ENCODE data around the gene AKR1D1.
"Not testable (repeated sequence)": the region's sequence is repeated elsewhere in the genome, so short reads cannot be mapped to it uniquely, and the experiment has no call there.

AKR1D1 gene

GRCh38 chr7:138076196-138076595 is at the start of gene AKR1D1:
AKR1D1 (plus strand) TSS chr7:138076459; CDS start chr7:138076519, 60 bp downstream.
- Histone ChIP-seq H3K36me3 (ENCODE audit: control insufficient read depth in 2 of 2, insufficient read depth in 2 of 2, low read length in 2 of 2) (no peaks in the 10 kb centered on the region), H3K27ac (ENCODE audit: low read depth in 2 of 2, low read length in 2 of 2) (no peak within 1 kb of the TSS), H3K4me3 (ENCODE audit: low read length in 2 of 2) (no peak within 1 kb of the TSS), H3K9ac (ENCODE audit: low read depth in 1 of 2, low read length in 2 of 2) (no peak within 1 kb of the TSS), H3K4me1 (ENCODE audit: control insufficient read depth in 2 of 2, insufficient read depth in 2 of 2, low read length in 2 of 2) (no peaks in the 10 kb centered on the region), H3K27me3 (ENCODE audit: control insufficient read depth in 2 of 2, insufficient read depth in 2 of 2, low read length in 2 of 2) (no peaks in the 10 kb centered on the region), H3K9me3 (ENCODE audit: control insufficient read depth in 2 of 2, low read length in 2 of 2) (no peaks in the 10 kb centered on the region)

- Histone ChIP-seq H3K27me3 (ENCODE audit: control insufficient read depth in 2 of 2, insufficient read depth in 2 of 2, low read length in 2 of 2) (no peaks in the 10 kb centered on the region), H3K9ac (ENCODE audit: low read depth in 1 of 2, low read length in 2 of 2) (no peak overlapping the region), H3K27ac (ENCODE audit: low read depth in 2 of 2, low read length in 2 of 2) (no peak overlapping the region), H3K36me3 (ENCODE audit: control insufficient read depth in 2 of 2, insufficient read depth in 2 of 2, low read length in 2 of 2) (no peaks in the 10 kb centered on the region), H3K9me3 (ENCODE audit: control insufficient read depth in 2 of 2, low read length in 2 of 2) (no peaks in the 10 kb centered on the region), H3K4me1 (ENCODE audit: control insufficient read depth in 2 of 2, insufficient read depth in 2 of 2, low read length in 2 of 2) (no peaks in the 10 kb centered on the region), H3K4me3 (ENCODE audit: low read length in 2 of 2) (no peak overlapping the region)
Measured at GRCh38 chr7:138027100-138027499, 49.2 kb upstream of the AKR1D1 start.

- Histone ChIP-seq H3K36me3 (ENCODE audit: control insufficient read depth in 2 of 2, insufficient read depth in 2 of 2, low read length in 2 of 2) (no peaks in the 10 kb centered on the region), H3K4me3 (ENCODE audit: low read length in 2 of 2) (no peak overlapping the region), H3K27me3 (ENCODE audit: control insufficient read depth in 2 of 2, insufficient read depth in 2 of 2, low read length in 2 of 2) (no peaks in the 10 kb centered on the region), H3K27ac (ENCODE audit: low read depth in 2 of 2, low read length in 2 of 2) (no peak overlapping the region), H3K4me1 (ENCODE audit: control insufficient read depth in 2 of 2, insufficient read depth in 2 of 2, low read length in 2 of 2) (no peaks in the 10 kb centered on the region), H3K9ac (ENCODE audit: low read depth in 1 of 2, low read length in 2 of 2) (no peak overlapping the region), H3K9me3 (ENCODE audit: control insufficient read depth in 2 of 2, low read length in 2 of 2) (no peaks in the 10 kb centered on the region)
Measured at GRCh38 chr7:138029126-138029525, 47.1 kb upstream of the AKR1D1 start.

GRCh38 chr7:138029941-138030340 is 46.3 kb upstream of the AKR1D1 start:
- H3K36me3 ChIP-seq (ENCODE audit: control insufficient read depth in 2 of 2, insufficient read depth in 2 of 2, low read length in 2 of 2) = no peaks in the 10 kb centered on the region
- H3K27me3 ChIP-seq (ENCODE audit: control insufficient read depth in 2 of 2, insufficient read depth in 2 of 2, low read length in 2 of 2) = no peaks in the 10 kb centered on the region
- no peaks in the 10 kb centered on the region for H3K9me3 ChIP-seq (ENCODE audit: control insufficient read depth in 2 of 2, low read length in 2 of 2)
- no peak overlapping the region for H3K9ac ChIP-seq (ENCODE audit: low read depth in 1 of 2, low read length in 2 of 2)
- no peak overlapping the region for H3K27ac ChIP-seq (ENCODE audit: low read depth in 2 of 2, low read length in 2 of 2)
- H3K4me1 ChIP-seq (ENCODE audit: control insufficient read depth in 2 of 2, insufficient read depth in 2 of 2, low read length in 2 of 2) = no peaks in the 10 kb centered on the region
- no peak overlapping the region for H3K4me3 ChIP-seq (ENCODE audit: low read length in 2 of 2)

GRCh38 chr7:138030679-138031351 is 45.4 kb upstream of the AKR1D1 start:
- Histone ChIP-seq H3K27ac (ENCODE audit: low read depth in 2 of 2, low read length in 2 of 2) (no peak overlapping the region), H3K9me3 (ENCODE audit: control insufficient read depth in 2 of 2, low read length in 2 of 2) (no peaks in the 10 kb centered on the region), H3K36me3 (ENCODE audit: control insufficient read depth in 2 of 2, insufficient read depth in 2 of 2, low read length in 2 of 2) (no peaks in the 10 kb centered on the region), H3K4me3 (ENCODE audit: low read length in 2 of 2) (no peak overlapping the region), H3K27me3 (ENCODE audit: control insufficient read depth in 2 of 2, insufficient read depth in 2 of 2, low read length in 2 of 2) (no peaks in the 10 kb centered on the region), H3K4me1 (ENCODE audit: control insufficient read depth in 2 of 2, insufficient read depth in 2 of 2, low read length in 2 of 2) (no peaks in the 10 kb centered on the region), H3K9ac (ENCODE audit: low read depth in 1 of 2, low read length in 2 of 2) (no peak overlapping the region)

- Histone ChIP-seq H3K27ac (ENCODE audit: low read depth in 2 of 2, low read length in 2 of 2) (no peak overlapping the region), H3K9ac (ENCODE audit: low read depth in 1 of 2, low read length in 2 of 2) (no peak overlapping the region), H3K4me1 (ENCODE audit: control insufficient read depth in 2 of 2, insufficient read depth in 2 of 2, low read length in 2 of 2) (no peaks in the 10 kb centered on the region), H3K9me3 (ENCODE audit: control insufficient read depth in 2 of 2, low read length in 2 of 2) (peaks cover 0 to 2% of the 10 kb centered on the region in 2 donors), H3K4me3 (ENCODE audit: low read length in 2 of 2) (no peak overlapping the region), H3K27me3 (ENCODE audit: control insufficient read depth in 2 of 2, insufficient read depth in 2 of 2, low read length in 2 of 2) (no peaks in the 10 kb centered on the region), H3K36me3 (ENCODE audit: control insufficient read depth in 2 of 2, insufficient read depth in 2 of 2, low read length in 2 of 2) (no peaks in the 10 kb centered on the region)
Measured at GRCh38 chr7:138032186-138032585, 44.1 kb upstream of the AKR1D1 start.

- Histone ChIP-seq H3K9me3 (ENCODE audit: control insufficient read depth in 2 of 2, low read length in 2 of 2) (peaks cover 0 to 2% of the 10 kb centered on the region in 2 donors), H3K4me1 (ENCODE audit: control insufficient read depth in 2 of 2, insufficient read depth in 2 of 2, low read length in 2 of 2) (no peaks in the 10 kb centered on the region), H3K4me3 (ENCODE audit: low read length in 2 of 2) (no peak overlapping the region), H3K9ac (ENCODE audit: low read depth in 1 of 2, low read length in 2 of 2) (no peak overlapping the region), H3K36me3 (ENCODE audit: control insufficient read depth in 2 of 2, insufficient read depth in 2 of 2, low read length in 2 of 2) (no peaks in the 10 kb centered on the region), H3K27me3 (ENCODE audit: control insufficient read depth in 2 of 2, insufficient read depth in 2 of 2, low read length in 2 of 2) (no peaks in the 10 kb centered on the region), H3K27ac (ENCODE audit: low read depth in 2 of 2, low read length in 2 of 2) (no peak overlapping the region)
Measured at GRCh38 chr7:138032770-138033169, 43.5 kb upstream of the AKR1D1 start.

GRCh38 chr7:138033241-138033640 is 43.0 kb upstream of the AKR1D1 start:
- no peak overlapping the region for H3K4me3 ChIP-seq (ENCODE audit: low read length in 2 of 2)
- H3K9ac ChIP-seq (ENCODE audit: low read depth in 1 of 2, low read length in 2 of 2) = no peak overlapping the region
- H3K4me1 ChIP-seq (ENCODE audit: control insufficient read depth in 2 of 2, insufficient read depth in 2 of 2, low read length in 2 of 2) = no peaks in the 10 kb centered on the region
- peaks cover 0 to 2% of the 10 kb centered on the region in 2 donors for H3K9me3 ChIP-seq (ENCODE audit: control insufficient read depth in 2 of 2, low read length in 2 of 2)
- no peak overlapping the region for H3K27ac ChIP-seq (ENCODE audit: low read depth in 2 of 2, low read length in 2 of 2)
- H3K27me3 ChIP-seq (ENCODE audit: control insufficient read depth in 2 of 2, insufficient read depth in 2 of 2, low read length in 2 of 2) = no peaks in the 10 kb centered on the region
- no peaks in the 10 kb centered on the region for H3K36me3 ChIP-seq (ENCODE audit: control insufficient read depth in 2 of 2, insufficient read depth in 2 of 2, low read length in 2 of 2)

GRCh38 chr7:138036135-138036534 is 40.1 kb upstream of the AKR1D1 start:
- H3K9me3 ChIP-seq (ENCODE audit: control insufficient read depth in 2 of 2, low read length in 2 of 2) = peaks cover 0 to 2% of the 10 kb centered on the region in 2 donors
- H3K9ac ChIP-seq (ENCODE audit: low read depth in 1 of 2, low read length in 2 of 2) = no peak overlapping the region
- H3K4me1 ChIP-seq (ENCODE audit: control insufficient read depth in 2 of 2, insufficient read depth in 2 of 2, low read length in 2 of 2) = no peaks in the 10 kb centered on the region
- no peak overlapping the region for H3K4me3 ChIP-seq (ENCODE audit: low read length in 2 of 2)
- no peak overlapping the region for H3K27ac ChIP-seq (ENCODE audit: low read depth in 2 of 2, low read length in 2 of 2)
- no peaks in the 10 kb centered on the region for H3K27me3 ChIP-seq (ENCODE audit: control insufficient read depth in 2 of 2, insufficient read depth in 2 of 2, low read length in 2 of 2)
- H3K36me3 ChIP-seq (ENCODE audit: control insufficient read depth in 2 of 2, insufficient read depth in 2 of 2, low read length in 2 of 2) = no peaks in the 10 kb centered on the region

- not testable (repeated sequence) for H3K27me3 ChIP-seq (ENCODE audit: control insufficient read depth in 2 of 2, insufficient read depth in 2 of 2, low read length in 2 of 2); H3K4me3 ChIP-seq (ENCODE audit: low read length in 2 of 2); H3K4me1 ChIP-seq (ENCODE audit: control insufficient read depth in 2 of 2, insufficient read depth in 2 of 2, low read length in 2 of 2); H3K36me3 ChIP-seq (ENCODE audit: control insufficient read depth in 2 of 2, insufficient read depth in 2 of 2, low read length in 2 of 2); H3K27ac ChIP-seq (ENCODE audit: low read depth in 2 of 2, low read length in 2 of 2); H3K9ac ChIP-seq (ENCODE audit: low read depth in 1 of 2, low read length in 2 of 2); H3K9me3 ChIP-seq (ENCODE audit: control insufficient read depth in 2 of 2, low read length in 2 of 2)
Measured at GRCh38 chr7:138040063-138040462, 36.2 kb upstream of the AKR1D1 start.

Measured in mucosa of rectum (tissue), 2 donors.